ENCODE measurements around the gene CAVIN3.

The CAVIN3 gene

DNA sequence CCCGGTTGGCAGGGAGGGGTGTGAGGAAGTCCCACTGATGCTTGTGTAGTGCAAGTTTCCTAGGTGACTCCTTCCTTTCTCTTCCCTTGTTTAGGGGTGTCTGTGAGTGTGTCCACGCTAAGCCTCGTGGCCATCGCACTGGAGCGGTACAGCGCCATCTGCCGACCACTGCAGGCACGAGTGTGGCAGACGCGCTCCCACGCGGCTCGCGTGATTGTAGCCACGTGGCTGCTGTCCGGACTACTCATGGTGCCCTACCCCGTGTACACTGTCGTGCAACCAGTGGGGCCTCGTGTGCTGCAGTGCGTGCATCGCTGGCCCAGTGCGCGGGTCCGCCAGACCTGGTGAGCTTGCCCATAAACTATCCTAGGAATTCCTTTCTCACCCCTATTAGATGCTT, 50.3 kb downstream of the CAVIN3 start:
- no peak for DNase-seq (ENCODE audit: low read depth in 2 of 2)
